Measurements from ENCODE around the gene KCNQ2. TPM values are rescaled to one million over a fixed set of nuclear protein-coding genes. Genes with fewer than 3 reads are reported as not detected.

The KCNQ2 gene
- total RNA-seq, 2 experiments from 2014 or later = not detected

DNA sequence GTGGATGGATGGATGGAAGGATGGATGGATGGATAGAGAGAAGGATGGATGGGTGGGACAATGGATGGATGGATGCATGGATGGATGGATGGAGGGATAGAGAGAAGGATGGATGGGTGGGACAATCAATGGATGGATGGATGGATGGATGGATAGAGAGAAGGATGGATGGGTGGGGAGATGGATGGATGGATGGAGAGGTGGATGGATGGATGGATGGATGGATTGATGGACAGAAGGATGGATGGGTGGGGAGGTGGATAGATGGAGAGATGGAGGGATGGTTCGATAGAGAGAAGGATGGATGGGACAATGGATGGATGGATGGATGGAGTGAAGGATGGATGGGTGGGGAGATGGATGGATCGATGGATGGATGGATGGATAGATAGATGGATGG, 20.1 kb upstream of the KCNQ2 start:
- Mint-ChIP-seq H3K36me3 (ENCODE audit: low read depth) (no peaks in the 10 kb centered on the region), H3K4me1 (peaks cover 2% of the 10 kb centered on the region), H3K4me3 (no peak overlapping the region), H3K27ac (no peak overlapping the region), H3K9me3 (no peaks in the 10 kb centered on the region), H3K27me3 (peaks cover 13% of the 10 kb centered on the region)
- POLR2A ChIA-PET = no interaction called here
- DNase-seq = no peak
- CTCF ChIA-PET = no interaction called here

DNA sequence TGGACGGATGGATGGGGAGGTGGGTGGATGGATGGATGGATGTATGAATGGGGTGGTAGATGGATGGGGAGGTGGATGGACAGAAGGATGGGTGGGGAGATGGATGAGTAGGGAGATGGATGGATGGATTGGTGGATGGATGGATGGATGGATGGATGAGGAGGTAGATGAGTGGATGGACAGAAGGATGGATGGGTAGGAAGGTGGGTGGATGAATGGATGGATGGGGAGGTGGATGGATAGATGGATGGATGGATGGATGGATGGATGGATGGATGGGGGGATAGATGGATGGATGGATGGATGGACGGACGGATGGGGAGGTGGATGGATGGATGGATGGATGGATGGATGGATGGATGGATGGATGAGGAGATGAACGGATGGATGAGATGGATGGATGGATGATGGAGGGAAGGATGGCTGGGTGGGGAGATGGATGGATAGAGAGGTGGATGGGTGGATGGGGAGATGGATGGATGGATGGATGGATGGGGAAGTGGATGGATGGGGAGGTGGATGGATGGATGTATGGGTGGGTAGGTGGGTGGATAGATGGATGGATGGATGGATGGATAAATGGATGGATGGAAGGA, 19.3 kb upstream of the KCNQ2 start:
- H3K4me3 Mint-ChIP-seq = no peak overlapping the region
- H3K27me3 Mint-ChIP-seq = peaks cover 7% of the 10 kb centered on the region
- peaks cover 2% of the 10 kb centered on the region for H3K4me1 Mint-ChIP-seq
- no peak for DNase-seq
- ChIA-PET POLR2A (no interaction called here), CTCF (no interaction called here)
- H3K36me3 Mint-ChIP-seq (ENCODE audit: low read depth) = no peaks in the 10 kb centered on the region
- no peak overlapping the region for H3K27ac Mint-ChIP-seq
- H3K9me3 Mint-ChIP-seq = no peaks in the 10 kb centered on the region

DNA sequence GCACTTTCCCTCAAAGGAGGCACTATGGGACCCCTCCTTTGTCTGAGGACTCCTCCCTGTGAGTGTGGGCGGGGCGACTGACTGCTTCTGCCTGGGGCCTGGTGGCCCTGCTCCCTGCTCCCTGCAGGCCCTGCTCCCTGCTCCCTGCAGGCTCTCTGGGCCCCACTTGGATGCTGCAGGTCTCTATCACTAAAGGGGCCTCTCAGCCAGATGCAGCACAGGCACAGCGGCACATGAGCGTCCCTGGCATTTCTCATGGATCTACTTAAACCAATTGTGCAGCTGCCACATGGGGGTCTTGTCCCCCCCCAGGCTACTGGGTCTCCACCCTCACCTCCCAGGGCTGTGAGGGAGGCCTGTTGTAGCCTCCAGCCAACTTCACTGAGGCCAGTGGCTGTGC, 18.6 kb upstream of the KCNQ2 start:
- CTCF ChIA-PET = no interaction called here
- POLR2A ChIA-PET = no interaction called here

GRCh38 chr20:63490416-63490815, 18.0 kb upstream of the KCNQ2 start:
- POLR2A ChIA-PET = no interaction called here
- no peak overlapping the region for H3K4me3 Mint-ChIP-seq
- H3K27me3 Mint-ChIP-seq = peaks cover 3% of the 10 kb centered on the region
- CTCF ChIA-PET = no interaction called here
- H3K27ac Mint-ChIP-seq = no peak overlapping the region
- no peaks in the 10 kb centered on the region for H3K36me3 Mint-ChIP-seq (ENCODE audit: low read depth)
- no peak for DNase-seq
- no peaks in the 10 kb centered on the region for H3K4me1 Mint-ChIP-seq
- H3K9me3 Mint-ChIP-seq = no peaks in the 10 kb centered on the region

More for the DNA sequence above, 18.6 kb upstream of the KCNQ2 start:
- Mint-ChIP-seq H3K27me3 (peaks cover 3% of the 10 kb centered on the region), H3K27ac (no peak overlapping the region), H3K4me3 (no peak overlapping the region), H3K4me1 (no peaks in the 10 kb centered on the region), H3K36me3 (ENCODE audit: low read depth) (no peaks in the 10 kb centered on the region), H3K9me3 (no peaks in the 10 kb centered on the region)
- no peak for DNase-seq

GRCh38 chr20:63488315-63489251, 16.1 kb upstream of the KCNQ2 start:
- Mint-ChIP-seq H3K4me3 (no peak overlapping the region), H3K27me3 (peaks cover 6% of the 10 kb centered on the region), H3K27ac (no peak overlapping the region), H3K36me3 (ENCODE audit: low read depth) (no peaks in the 10 kb centered on the region), H3K9me3 (no peaks in the 10 kb centered on the region), H3K4me1 (no peaks in the 10 kb centered on the region)
- ChIA-PET POLR2A (no interaction called here), CTCF (no interaction called here)
- DNase-seq = no peak

GRCh38 chr20:63487781-63488241, 15.4 kb upstream of the KCNQ2 start:
- POLR2A ChIA-PET = no interaction called here
- Mint-ChIP-seq H3K4me3 (no peak overlapping the region), H3K36me3 (ENCODE audit: low read depth) (no peaks in the 10 kb centered on the region), H3K4me1 (no peaks in the 10 kb centered on the region), H3K9me3 (no peaks in the 10 kb centered on the region), H3K27ac (no peak overlapping the region), H3K27me3 (peaks cover 8% of the 10 kb centered on the region)
- CTCF ChIA-PET = no interaction called here
- DNase-seq = no peak

DNA sequence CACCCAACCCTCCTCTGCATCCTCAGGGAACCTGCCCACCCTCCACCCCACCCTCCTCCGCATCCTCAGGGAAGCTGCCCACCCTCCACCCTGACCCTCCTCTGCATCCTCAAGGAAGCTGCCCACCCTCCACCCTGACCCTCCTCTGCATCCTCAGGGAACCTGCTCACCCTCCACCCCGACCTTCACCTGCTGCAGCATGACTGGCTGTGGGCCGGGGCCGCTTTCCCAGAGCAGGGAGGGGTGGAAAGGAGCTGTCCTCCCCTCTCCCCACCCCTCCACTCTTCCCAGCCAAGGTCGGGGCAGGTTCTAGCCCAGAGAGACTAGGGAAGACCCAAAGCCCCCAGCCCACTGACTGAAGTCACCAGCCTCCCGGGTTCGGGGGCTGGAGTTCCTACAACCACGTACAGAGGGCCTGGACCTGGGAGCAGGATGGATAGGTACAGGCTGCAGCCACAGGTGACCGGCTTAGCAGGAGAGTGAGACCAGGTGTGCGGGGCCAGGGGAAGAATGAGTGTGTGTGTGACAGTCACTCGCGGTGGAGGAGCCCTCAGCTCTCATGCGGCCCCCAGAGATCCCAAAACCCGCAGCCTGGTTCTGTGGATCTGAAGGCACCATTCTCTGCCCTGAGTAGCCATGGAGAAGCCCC, 14.8 kb upstream of the KCNQ2 start:
- H3K27me3 Mint-ChIP-seq = peaks cover 10% of the 10 kb centered on the region
- no peaks in the 10 kb centered on the region for H3K9me3 Mint-ChIP-seq
- H3K4me1 Mint-ChIP-seq = no peaks in the 10 kb centered on the region
- no peak for DNase-seq
- H3K36me3 Mint-ChIP-seq (ENCODE audit: low read depth) = no peaks in the 10 kb centered on the region
- H3K27ac Mint-ChIP-seq = no peak overlapping the region
- no peak overlapping the region for H3K4me3 Mint-ChIP-seq
- POLR2A ChIA-PET = interaction anchor here (0.6 kb wide), 1 partner anchor 448 kb away, joined by 3 read pairs; no protein-coding TSS in a partner anchor
- CTCF ChIA-PET = no interaction called here

DNA sequence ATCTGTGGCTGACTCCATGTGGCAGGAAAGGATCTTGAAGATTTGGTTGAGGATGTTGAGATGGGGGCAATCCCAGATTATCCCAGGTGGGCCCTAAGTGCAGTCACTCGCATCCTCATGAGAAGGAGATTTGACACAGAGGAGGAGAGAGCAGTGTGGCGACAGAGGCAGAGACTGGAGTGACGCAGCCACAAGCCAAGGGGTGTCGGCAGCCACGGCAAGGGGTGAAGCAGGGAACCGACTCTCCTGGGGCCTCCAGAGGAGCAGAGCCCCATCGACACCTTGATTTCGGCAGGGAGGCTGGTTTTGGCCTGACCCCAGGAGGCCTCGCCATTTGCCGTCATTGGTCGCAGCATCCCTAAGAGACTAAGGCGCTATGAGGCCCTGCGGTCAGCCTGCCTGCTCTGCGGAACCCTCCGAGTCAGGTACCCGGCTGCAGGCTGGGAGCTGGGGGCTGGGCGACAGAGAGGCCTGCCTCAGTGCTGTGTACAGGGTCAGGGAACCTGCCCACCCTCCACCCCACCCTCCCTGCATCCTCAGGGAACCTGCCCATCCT, 13.9 kb upstream of the KCNQ2 start:
- no peaks in the 10 kb centered on the region for H3K36me3 Mint-ChIP-seq (ENCODE audit: low read depth)
- no peak overlapping the region for H3K27ac Mint-ChIP-seq
- H3K4me3 Mint-ChIP-seq = no peak overlapping the region
- H3K4me1 Mint-ChIP-seq = no peaks in the 10 kb centered on the region
- ChIA-PET CTCF (no interaction called here), POLR2A (no interaction called here)
- DNase-seq = no peak
- H3K27me3 Mint-ChIP-seq = peaks cover 10% of the 10 kb centered on the region
- H3K9me3 Mint-ChIP-seq = no peaks in the 10 kb centered on the region

DNA sequence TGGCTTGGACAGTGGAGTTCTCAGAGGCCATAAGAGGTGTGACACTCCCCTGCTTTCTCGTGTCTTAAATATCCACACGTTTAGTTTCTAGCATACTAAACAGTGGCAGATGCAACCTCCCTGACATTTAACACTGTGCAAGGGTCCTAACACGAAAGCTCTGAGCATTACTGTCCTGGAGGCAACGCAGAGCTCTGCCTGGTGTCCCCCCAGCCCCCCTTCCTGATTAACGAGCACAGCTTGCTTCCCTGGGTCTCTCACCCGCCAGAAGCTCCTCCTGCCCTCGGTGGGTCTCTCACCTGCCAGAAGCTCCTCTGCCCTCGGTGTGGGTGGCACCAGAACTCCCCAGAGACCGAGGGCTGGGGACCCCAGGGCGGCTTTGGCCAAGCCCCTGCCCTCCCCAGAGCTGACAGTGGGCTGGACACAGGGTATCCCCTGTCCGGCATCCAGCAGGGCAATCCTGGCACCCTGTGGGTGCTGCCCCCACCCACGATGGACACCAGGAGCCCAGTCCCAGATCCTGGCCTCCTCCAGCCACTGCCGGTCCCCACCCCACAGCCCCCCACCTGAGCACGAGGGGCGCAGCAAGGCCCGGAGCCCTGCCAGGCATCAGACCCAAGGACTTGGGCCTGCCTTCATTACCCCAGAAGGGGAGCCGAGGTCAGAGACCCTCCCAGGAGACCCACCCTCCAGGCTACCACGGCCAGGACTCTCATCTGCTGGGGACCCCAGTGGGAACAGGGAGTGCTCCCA, 12.4 kb upstream of the KCNQ2 start:
- H3K4me1 Mint-ChIP-seq = no peaks in the 10 kb centered on the region
- no peak overlapping the region for H3K4me3 Mint-ChIP-seq

DNA sequence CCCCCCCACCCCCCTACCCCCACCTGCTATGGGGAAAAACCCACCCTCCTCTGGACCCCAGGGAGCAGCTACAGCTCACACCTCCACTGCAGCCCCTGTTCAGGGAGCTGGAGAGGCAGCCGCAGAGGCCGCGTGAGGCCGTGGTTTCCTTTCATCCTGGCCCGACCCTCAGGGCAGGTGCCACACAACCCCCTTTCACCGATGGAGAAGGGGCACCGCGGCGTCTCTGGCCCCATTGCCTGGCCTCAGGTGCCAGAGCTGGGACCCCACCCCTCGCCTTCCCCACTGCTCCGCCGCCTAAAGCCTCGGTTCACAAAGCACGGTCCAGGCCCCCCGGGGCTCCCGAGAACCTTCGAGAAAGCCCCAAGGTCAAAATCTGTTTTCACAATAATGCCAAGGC, 11.8 kb upstream of the KCNQ2 start:
- ChIA-PET CTCF (no interaction called here), POLR2A (no interaction called here)
- no peaks in the 10 kb centered on the region for H3K9me3 Mint-ChIP-seq

More for the DNA sequence above, 12.4 kb upstream of the KCNQ2 start:
- Mint-ChIP-seq H3K9me3 (no peaks in the 10 kb centered on the region), H3K27ac (no peak overlapping the region), H3K36me3 (ENCODE audit: low read depth) (no peaks in the 10 kb centered on the region), H3K27me3 (peaks cover 10% of the 10 kb centered on the region)
- POLR2A ChIA-PET = no interaction called here
- CTCF ChIA-PET = no interaction called here
- no peak for DNase-seq

DNA sequence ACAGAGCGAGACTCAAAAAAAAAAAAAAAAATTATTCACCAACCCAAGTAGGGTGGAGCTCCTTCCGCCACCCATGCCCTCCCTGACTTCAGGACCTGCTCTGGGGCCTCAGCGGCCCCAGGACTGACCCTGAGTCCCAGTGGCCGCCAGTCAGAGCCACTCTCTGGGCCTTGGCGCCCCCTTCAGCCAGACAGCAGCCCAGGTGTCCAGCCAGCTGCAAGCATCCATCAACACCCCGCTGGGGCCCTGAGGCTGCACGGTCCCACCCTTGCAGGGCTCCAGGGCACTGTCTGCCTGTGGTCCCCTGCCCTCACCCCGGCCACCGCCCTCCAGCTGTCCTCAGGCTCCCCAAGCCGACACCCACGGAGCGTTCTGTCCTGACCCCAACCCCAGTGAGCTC, 11.4 kb upstream of the KCNQ2 start:
- no peak for DNase-seq
- CTCF ChIA-PET = no interaction called here
- Mint-ChIP-seq H3K9me3 (no peaks in the 10 kb centered on the region), H3K27me3 (peaks cover 10% of the 10 kb centered on the region), H3K36me3 (ENCODE audit: low read depth) (no peaks in the 10 kb centered on the region), H3K27ac (no peak overlapping the region), H3K4me1 (no peaks in the 10 kb centered on the region), H3K4me3 (no peak overlapping the region)
- POLR2A ChIA-PET = no interaction called here

More for the DNA sequence above, 11.8 kb upstream of the KCNQ2 start:
- Mint-ChIP-seq H3K27me3 (peaks cover 10% of the 10 kb centered on the region), H3K36me3 (ENCODE audit: low read depth) (no peaks in the 10 kb centered on the region), H3K27ac (no peak overlapping the region), H3K4me3 (no peak overlapping the region), H3K4me1 (no peaks in the 10 kb centered on the region)
- no peak for DNase-seq

GRCh38 chr20:63482021-63482587, 9.6 kb upstream of the KCNQ2 start:
- H3K27ac Mint-ChIP-seq = no peak overlapping the region
- no peaks in the 10 kb centered on the region for H3K36me3 Mint-ChIP-seq (ENCODE audit: low read depth)
- H3K4me1 Mint-ChIP-seq = no peaks in the 10 kb centered on the region
- no peak overlapping the region for H3K4me3 Mint-ChIP-seq
- ChIA-PET CTCF (interaction anchor here (0.5 kb wide), 1 partner anchor 570 kb away, joined by 3 read pairs; no protein-coding TSS in a partner anchor), POLR2A (no interaction called here)
- H3K9me3 Mint-ChIP-seq = no peaks in the 10 kb centered on the region
- DNase-seq = no peak
- peaks cover 12% of the 10 kb centered on the region for H3K27me3 Mint-ChIP-seq
